Mucosa of descending colon (tissue), 3 donors: Measurements from ENCODE around the gene CXCL12. TPM values are rescaled to one million over a fixed set of nuclear protein-coding genes. Genes with fewer than 3 reads are reported as not detected.

Experiments used
- ATAC-seq: fragments of 200-7000 bp; cut with Tn5 transposase; one replicate; pipeline ENCODE4 v1.9.1; 2020; ENCODE audit warnings: mild to moderate bottlenecking, moderate library complexity
- DNase-seq, 3 donors: peaks; one replicate each; pipeline ENCODE4 v3.0.0-alpha.2; 2020
- H3K36me3 ChIP-seq: fragments of 200-600 bp; one replicate; pipeline ENCODE4 v1.8.0; 2021; ENCODE audit warnings: low read depth, mild to moderate bottlenecking
- H3K4me1 ChIP-seq: fragments of 200-600 bp; one replicate; pipeline ENCODE4 v1.8.0; 2021; ENCODE audit warnings: low read depth, mild to moderate bottlenecking
- H3K4me3 ChIP-seq: fragments of 200-600 bp; one replicate; pipeline ENCODE4 v1.8.0; 2021; ENCODE audit warnings: mild to moderate bottlenecking
- H3K9me3 ChIP-seq: fragments of 200-600 bp; one replicate; pipeline ENCODE4 v1.8.0; 2021; ENCODE audit warnings: mild to moderate bottlenecking
- intact Hi-C, 2 donors: fragments of 100-400 bp; cut with DNase I in 1 of 2; cut with micrococcal nuclease in 1 of 2; formaldehyde crosslinking; loops; one replicate each; pipeline versions ENCODE4 v1.11.0 to v1.11.1; 2022; cut with DNase I, micrococcal nuclease
- total RNA-seq, 3 donors: library from RNA; stranded (reverse); fragmentation: NEBNext Ultra II Directional in 2 of 3; extraction: Animal tissue kit (Norgen Biotek cat#: 25700) in 2 of 3; gene quantifications; one replicate each; pipeline versions ENCODE4 v1.2.1 to v1.2.4, GENCODE V29; 2021 to 2023
- TF ChIP-seq, protein P1 (sequence below): fragments of 200-600 bp; IDR thresholded peaks from one replicate; pipeline ENCODE4 v1.8.0; 2022; ENCODE audit warnings: antibody characterized with exemption, mild to moderate bottlenecking
- donor health status: DM: no; HTN: no; CAD: no; lungs with moderate emphysema.
- donor health status: DM: no; HTN: no; CAD: no.
- donor health status: DM: no; HTN: yes; CAD: no.

The CXCL12 gene
- total RNA-seq, 3 donors from 2014 or later: 17.1 to 97.8 (median 51.3) TPM

DNA sequence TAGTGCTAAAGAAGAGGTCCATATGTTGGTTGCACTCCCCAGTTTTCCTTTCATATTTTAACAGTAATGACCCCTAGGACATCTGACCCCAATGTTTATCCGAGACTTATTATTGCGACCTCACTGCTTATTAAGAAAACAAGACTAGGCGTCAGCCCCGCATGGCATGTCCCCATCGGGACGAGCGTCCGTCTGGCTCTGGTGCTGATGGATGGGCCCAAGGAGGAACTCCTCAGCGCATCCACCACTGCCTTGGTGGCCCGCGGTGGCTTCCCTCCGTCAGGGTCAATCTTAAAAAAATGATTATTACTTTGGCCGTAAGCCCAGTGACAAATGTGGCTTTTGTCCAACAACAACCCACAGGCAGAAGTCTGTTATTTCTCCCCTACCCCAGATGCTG is 40.1 kb upstream of the CXCL12 start:
- peaks cover 2% of the 10 kb centered on the region for H3K9me3 ChIP-seq
- TF ChIP-seq, protein P1, sequence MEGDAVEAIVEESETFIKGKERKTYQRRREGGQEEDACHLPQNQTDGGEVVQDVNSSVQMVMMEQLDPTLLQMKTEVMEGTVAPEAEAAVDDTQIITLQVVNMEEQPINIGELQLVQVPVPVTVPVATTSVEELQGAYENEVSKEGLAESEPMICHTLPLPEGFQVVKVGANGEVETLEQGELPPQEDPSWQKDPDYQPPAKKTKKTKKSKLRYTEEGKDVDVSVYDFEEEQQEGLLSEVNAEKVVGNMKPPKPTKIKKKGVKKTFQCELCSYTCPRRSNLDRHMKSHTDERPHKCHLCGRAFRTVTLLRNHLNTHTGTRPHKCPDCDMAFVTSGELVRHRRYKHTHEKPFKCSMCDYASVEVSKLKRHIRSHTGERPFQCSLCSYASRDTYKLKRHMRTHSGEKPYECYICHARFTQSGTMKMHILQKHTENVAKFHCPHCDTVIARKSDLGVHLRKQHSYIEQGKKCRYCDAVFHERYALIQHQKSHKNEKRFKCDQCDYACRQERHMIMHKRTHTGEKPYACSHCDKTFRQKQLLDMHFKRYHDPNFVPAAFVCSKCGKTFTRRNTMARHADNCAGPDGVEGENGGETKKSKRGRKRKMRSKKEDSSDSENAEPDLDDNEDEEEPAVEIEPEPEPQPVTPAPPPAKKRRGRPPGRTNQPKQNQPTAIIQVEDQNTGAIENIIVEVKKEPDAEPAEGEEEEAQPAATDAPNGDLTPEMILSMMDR: no peak
- no peaks in the 10 kb centered on the region for H3K36me3 ChIP-seq
- no peaks in the 10 kb centered on the region for H3K4me1 ChIP-seq
- intact Hi-C loops: no loop called here
- H3K4me3 ChIP-seq: no peak overlapping the region
- DNase-seq (no peak), ATAC-seq (no peak)

DNA sequence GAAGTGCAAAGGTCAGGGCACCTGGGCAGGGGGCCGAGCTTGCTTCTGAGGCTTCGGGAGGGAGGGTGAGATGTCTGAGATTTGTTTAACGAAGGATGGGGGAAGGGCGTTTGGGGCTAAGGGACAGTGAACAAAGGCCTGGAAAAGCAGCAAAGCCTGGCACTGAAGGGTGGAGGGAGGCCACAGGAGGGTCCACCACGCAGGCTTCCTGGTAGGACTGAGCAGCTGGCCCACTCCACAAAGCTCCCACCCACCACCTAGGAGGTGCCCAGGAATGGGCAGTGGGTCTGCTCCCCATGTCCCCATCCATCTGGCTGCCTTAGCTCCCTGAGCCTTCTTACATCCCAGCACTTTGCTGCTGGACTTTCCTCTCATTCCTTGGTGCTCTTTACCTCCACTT is 39.4 kb upstream of the CXCL12 start:
- no peak for DNase-seq
- intact Hi-C loops: no loop called here
- H3K9me3 ChIP-seq: no peaks in the 10 kb centered on the region
- no peaks in the 10 kb centered on the region for H3K36me3 ChIP-seq
- H3K4me1 ChIP-seq: no peaks in the 10 kb centered on the region
- TF ChIP-seq, protein P1: no peak
- H3K4me3 ChIP-seq: no peak overlapping the region
- no peak for ATAC-seq

DNA sequence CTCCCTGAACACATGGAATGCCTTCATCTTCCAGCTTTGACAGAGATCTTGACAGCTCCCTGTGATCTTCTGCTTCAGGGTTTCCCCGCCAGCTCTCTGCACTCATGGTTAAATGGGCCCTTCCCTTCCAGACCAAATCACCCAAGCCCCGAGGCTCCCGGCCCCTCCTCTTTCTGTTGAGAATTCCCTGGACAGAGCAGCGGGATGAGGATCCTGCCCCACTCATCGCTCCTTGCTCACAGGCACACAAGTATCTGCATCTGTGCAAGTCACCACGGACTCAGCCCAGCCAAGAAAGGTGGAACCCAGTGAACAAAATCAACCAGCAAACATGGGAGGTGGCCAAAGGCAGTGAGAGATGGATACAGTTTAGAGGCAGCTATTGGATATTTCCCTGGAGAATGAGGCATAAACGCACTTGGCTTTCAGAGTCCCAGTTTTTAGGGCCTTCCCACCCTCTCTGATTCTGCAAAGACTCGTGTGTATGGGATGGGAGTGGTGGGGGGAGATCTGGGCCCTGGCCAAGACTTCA is 37.7 kb upstream of the CXCL12 start:
- Histone ChIP-seq H3K4me1 (no peaks in the 10 kb centered on the region), H3K36me3 (no peaks in the 10 kb centered on the region), H3K4me3 (no peak overlapping the region), H3K9me3 (no peaks in the 10 kb centered on the region)
- intact Hi-C loops: no loop called here
- TF ChIP-seq, protein P1: no peak
- ATAC-seq (no peak), DNase-seq (no peak)

DNA sequence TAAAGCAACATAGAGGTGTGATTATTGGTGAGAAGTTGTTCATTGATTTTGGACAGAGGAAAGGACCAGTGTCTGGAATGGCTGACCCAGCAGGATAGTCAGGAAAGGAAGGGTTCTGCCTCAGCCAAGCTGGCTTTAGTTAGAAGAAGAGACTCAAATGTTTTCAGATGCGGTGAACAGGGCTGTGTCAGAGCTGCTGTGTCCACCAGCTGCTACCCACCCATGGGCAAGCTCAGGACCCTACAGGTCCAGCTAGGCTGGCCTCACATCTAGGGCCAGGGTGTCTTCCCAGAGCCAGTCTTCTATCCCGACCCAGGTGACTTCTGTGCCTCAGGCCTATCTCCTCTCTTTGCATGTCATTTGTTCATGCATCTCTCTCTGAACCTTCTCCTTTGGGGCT is 37.3 kb upstream of the CXCL12 start:
- H3K36me3 ChIP-seq: no peaks in the 10 kb centered on the region
- no peak for ATAC-seq
- no peak for DNase-seq
- H3K9me3 ChIP-seq: no peaks in the 10 kb centered on the region
- no peaks in the 10 kb centered on the region for H3K4me1 ChIP-seq
- TF ChIP-seq, protein P1: no peak
- H3K4me3 ChIP-seq: no peak overlapping the region
- intact Hi-C loops: no loop called here

DNA sequence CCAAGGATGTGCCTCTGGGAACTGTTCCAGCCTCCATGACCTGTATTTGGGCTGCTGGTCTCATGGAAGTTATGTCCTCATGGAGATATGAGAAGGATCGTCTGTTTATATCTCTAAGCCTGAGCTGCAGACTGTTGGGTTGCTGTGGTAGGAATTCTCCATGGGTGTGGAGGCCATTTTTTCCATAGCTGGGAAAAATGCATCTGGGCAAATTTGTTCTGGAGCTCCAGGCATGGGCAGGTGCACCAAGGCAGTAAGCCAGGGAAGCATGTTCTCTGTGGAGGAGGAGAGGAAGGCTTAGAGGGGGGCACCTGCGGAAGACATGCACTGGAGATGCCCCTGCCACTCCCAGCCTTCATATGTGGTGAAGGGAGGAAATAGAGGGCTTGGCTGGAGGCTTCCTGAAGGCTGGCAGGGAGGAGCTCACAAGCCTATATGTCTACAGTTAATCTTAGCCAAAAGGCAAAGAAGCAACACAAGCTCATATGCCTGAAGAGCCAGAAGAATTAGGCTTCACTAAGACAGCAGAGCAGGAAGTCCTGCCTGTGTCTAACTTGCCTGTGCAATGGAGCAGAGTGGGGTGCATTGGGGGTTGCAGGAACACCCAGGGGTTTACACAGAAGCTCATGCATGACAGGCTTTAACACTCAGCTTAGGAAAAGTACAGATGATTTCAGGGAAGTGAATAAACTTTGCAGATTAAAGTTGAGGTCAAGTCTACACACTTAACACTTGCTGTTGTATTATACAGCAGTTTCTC is 35.1 kb upstream of the CXCL12 start:
- ATAC-seq (no peak), DNase-seq (no peak)
- H3K9me3 ChIP-seq: no peaks in the 10 kb centered on the region
- no peaks in the 10 kb centered on the region for H3K4me1 ChIP-seq
- intact Hi-C loops: no loop called here
- H3K36me3 ChIP-seq: no peaks in the 10 kb centered on the region
- TF ChIP-seq, protein P1: no peak
- H3K4me3 ChIP-seq: no peak overlapping the region
